Measurements from ENCODE around the gene ADAMTS17. TPM values are rescaled to one million over a fixed set of nuclear protein-coding genes. Genes with fewer than 3 reads are reported as not detected.

Gene ADAMTS17
- total RNA-seq, 1 experiment from 2014 or later: 1.6 TPM

- CTCF ChIA-PET: no interaction called here
- H3K27me3 ChIP-seq (ENCODE audit: control insufficient read depth, insufficient read depth, low read length): no peaks in the 10 kb centered on the region
- POLR2A ChIA-PET: interaction anchor here (0.7 kb wide), 1 partner anchor 21 kb away, joined by 3 read pairs; no protein-coding TSS in a partner anchor
- intact Hi-C loops (cut with micrococcal nuclease; ENCODE audit: unreplicated experiment) (no loop called here), in situ Hi-C loops (cut with HindIII; ENCODE audit: low pct_unique_long_range_greater_than_20kb, low sequenced_read_pairs) (no loop called here)
- no peaks in the 10 kb centered on the region for H3K4me1 ChIP-seq (ENCODE audit: control insufficient read depth, insufficient read depth, low read length)
- no peak overlapping the region for H3K27ac ChIP-seq (ENCODE audit: low read length)
- TF ChIP-seq, protein P1, sequence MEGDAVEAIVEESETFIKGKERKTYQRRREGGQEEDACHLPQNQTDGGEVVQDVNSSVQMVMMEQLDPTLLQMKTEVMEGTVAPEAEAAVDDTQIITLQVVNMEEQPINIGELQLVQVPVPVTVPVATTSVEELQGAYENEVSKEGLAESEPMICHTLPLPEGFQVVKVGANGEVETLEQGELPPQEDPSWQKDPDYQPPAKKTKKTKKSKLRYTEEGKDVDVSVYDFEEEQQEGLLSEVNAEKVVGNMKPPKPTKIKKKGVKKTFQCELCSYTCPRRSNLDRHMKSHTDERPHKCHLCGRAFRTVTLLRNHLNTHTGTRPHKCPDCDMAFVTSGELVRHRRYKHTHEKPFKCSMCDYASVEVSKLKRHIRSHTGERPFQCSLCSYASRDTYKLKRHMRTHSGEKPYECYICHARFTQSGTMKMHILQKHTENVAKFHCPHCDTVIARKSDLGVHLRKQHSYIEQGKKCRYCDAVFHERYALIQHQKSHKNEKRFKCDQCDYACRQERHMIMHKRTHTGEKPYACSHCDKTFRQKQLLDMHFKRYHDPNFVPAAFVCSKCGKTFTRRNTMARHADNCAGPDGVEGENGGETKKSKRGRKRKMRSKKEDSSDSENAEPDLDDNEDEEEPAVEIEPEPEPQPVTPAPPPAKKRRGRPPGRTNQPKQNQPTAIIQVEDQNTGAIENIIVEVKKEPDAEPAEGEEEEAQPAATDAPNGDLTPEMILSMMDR (IDR thresholded peaks at IDR 0.05): no peak
- TF ChIP-seq REST (IDR thresholded peaks at IDR 0.05; ENCODE audit: insufficient read depth in 1 of 2, low read depth in 2 of 2, low read length in 1 of 2) (no peak), SIN3A (IDR thresholded peaks at IDR 0.05; ENCODE audit: borderline replicate concordance, insufficient read depth, low read depth, low read length) (no peak), TCF7L2 (IDR thresholded peaks at IDR 0.05; ENCODE audit: low read depth, low read length) (no peak), POLR2AphosphoS5 (IDR thresholded peaks at IDR 0.05; ENCODE audit: low read depth, low read length) (no peak)
- H3K9me3 ChIP-seq (ENCODE audit: control insufficient read depth, insufficient read depth, low read depth, low read length): no peaks in the 10 kb centered on the region
- ATAC-seq (no peak), DNase-seq (ENCODE audit: low read depth, low spot score) (no peak)
- no peak overlapping the region for H3K4me3 ChIP-seq (ENCODE audit: low read depth in 2 of 2, low read length in 2 of 2)
- H3K36me3 ChIP-seq (ENCODE audit: control insufficient read depth, insufficient read depth, low read length): no peaks in the 10 kb centered on the region
- BruUV-seq (replicated peaks): no TSS peak
These were observed 84.7 kb downstream of the ADAMTS17 start for GRCh38 chr15:100256970-100257650.

DNA sequence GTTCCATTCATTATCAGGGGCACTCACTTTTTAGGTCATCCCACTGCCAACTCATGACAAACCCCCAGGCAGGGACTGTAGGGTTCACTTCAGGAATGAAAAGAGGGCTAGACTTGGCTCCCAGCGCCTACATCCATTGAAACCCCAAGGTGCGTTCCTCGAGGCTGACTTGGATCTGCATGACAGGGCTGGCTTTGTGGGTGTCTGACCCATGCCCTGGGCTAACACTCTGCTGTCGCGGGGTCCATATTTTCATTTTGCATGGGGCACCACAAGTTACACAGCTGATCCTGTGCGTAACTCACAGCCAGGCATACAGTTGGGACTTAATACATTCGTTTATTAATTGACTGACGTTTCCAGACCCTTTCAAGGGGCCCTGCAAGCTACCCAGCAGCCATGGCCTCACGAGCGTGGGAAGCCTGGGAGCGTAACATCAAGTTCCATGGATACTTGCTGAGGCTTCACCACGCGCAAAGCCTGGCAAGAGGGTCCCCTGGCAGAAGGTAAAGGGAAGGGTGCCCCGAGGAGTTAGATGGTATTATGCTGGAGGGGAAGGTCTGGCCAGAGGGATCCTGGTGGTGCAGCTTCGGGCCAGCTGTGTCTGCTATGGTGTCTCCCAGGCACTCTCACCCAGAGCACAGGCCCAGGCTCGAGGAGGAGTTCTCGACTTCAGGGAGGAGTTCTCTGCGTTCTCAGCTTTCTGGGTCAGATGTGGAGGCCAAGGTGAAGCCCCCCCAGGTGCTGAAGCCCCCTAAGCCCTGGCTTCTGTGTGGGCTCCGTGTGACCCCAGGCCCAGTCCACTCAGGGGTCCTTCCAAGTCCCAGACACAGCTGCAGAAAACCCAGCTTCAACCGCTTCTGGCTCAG is 85.4 kb downstream of the ADAMTS17 start:
- TF ChIP-seq TCF7L2 (IDR thresholded peaks at IDR 0.05; ENCODE audit: low read depth, low read length) (no peak), REST (IDR thresholded peaks at IDR 0.05; ENCODE audit: insufficient read depth in 1 of 2, low read depth in 2 of 2, low read length in 1 of 2) (no peak), SIN3A (IDR thresholded peaks at IDR 0.05; ENCODE audit: borderline replicate concordance, insufficient read depth, low read depth, low read length) (no peak), POLR2AphosphoS5 (IDR thresholded peaks at IDR 0.05; ENCODE audit: low read depth, low read length) (no peak)
- TF ChIP-seq, protein P1 (IDR thresholded peaks at IDR 0.05): no peak
- Histone ChIP-seq H3K4me3 (ENCODE audit: low read depth in 2 of 2, low read length in 2 of 2) (no peak overlapping the region), H3K4me1 (ENCODE audit: control insufficient read depth, insufficient read depth, low read length) (no peaks in the 10 kb centered on the region), H3K27me3 (ENCODE audit: control insufficient read depth, insufficient read depth, low read length) (no peaks in the 10 kb centered on the region), H3K27ac (ENCODE audit: low read length) (no peak overlapping the region), H3K9me3 (ENCODE audit: control insufficient read depth, insufficient read depth, low read depth, low read length) (no peaks in the 10 kb centered on the region), H3K36me3 (ENCODE audit: control insufficient read depth, insufficient read depth, low read length) (no peaks in the 10 kb centered on the region)
- ChIA-PET POLR2A (no interaction called here), CTCF (no interaction called here)
- no peak for DNase-seq (ENCODE audit: low read depth, low spot score)
- no peak for ATAC-seq
- intact Hi-C loops (cut with micrococcal nuclease; ENCODE audit: unreplicated experiment): no loop called here
- in situ Hi-C loops (cut with HindIII; ENCODE audit: low pct_unique_long_range_greater_than_20kb, low sequenced_read_pairs): no loop called here
- BruUV-seq (replicated peaks): no TSS peak
